ENCODE results near the gene GLDC. TPM values are rescaled to one million over a fixed set of nuclear protein-coding genes. Genes with fewer than 3 reads are reported as not detected.

Gene GLDC
- total RNA-seq, 4 donors from 2014 or later: 1.1 to 21.6 (median 10.2) TPM

- H3K27ac ChIP-seq: no peak overlapping the region
- H3K36me3 ChIP-seq: no peaks in the 10 kb centered on the region
- intact Hi-C loops (cut with DNase I): loop anchor here (10.0 kb wide), 1 partner anchor 85 kb away; no protein-coding TSS in a partner anchor
- H3K9me3 ChIP-seq: no peaks in the 10 kb centered on the region
- no peak for TF ChIP-seq CTCF (IDR thresholded peaks at IDR 0.05)
- TF ChIP-seq POLR2A (IDR thresholded peaks at IDR 0.05): no peak
- H3K4me3 ChIP-seq: no peak overlapping the region
- no peaks in the 10 kb centered on the region for H3K4me1 ChIP-seq
- no peak for DNase-seq
- WGBS, 2 donors: 80% methylated on average over 6 of the region's 6 CpGs
- H3K27me3 ChIP-seq: peaks cover 0 to 4% (median 0%) of the 10 kb centered on the region in 4 donors
Observed at GRCh38 chr9:6579613-6580012, 65.9 kb downstream of the GLDC start.

DNA sequence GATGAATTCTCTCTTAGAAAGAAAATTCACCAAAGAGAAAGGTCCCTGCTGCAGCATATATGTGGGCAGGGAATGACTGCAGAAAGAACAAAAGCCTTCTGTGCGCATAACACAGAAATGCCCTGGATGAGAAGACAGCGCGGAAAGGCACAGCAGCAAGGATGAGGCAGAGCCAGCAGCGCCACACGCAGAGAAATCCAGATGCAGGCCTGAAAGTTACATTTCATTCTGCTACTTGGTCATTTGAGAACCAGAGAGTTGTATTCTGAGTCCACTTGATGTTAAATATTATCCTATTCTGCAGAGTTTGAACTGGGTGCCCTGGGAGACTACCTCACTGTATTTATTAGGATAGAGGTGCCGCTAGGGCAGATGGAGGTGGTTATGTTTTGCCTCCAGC lies 68.5 kb downstream of the GLDC start:
- intact Hi-C loops (cut with DNase I): no loop called here
- 96% methylated on average over 6 of the region's 6 CpGs for WGBS, 2 donors
- Histone ChIP-seq H3K27ac (no peak overlapping the region), H3K9me3 (no peaks in the 10 kb centered on the region), H3K4me3 (no peak overlapping the region), H3K36me3 (no peaks in the 10 kb centered on the region), H3K4me1 (no peaks in the 10 kb centered on the region), H3K27me3 (peaks cover 0 to 18% (median 2%) of the 10 kb centered on the region in 4 donors)
- no peak for DNase-seq
- no peak for TF ChIP-seq CTCF (IDR thresholded peaks at IDR 0.05)
- TF ChIP-seq POLR2A (IDR thresholded peaks at IDR 0.05): no peak

DNA sequence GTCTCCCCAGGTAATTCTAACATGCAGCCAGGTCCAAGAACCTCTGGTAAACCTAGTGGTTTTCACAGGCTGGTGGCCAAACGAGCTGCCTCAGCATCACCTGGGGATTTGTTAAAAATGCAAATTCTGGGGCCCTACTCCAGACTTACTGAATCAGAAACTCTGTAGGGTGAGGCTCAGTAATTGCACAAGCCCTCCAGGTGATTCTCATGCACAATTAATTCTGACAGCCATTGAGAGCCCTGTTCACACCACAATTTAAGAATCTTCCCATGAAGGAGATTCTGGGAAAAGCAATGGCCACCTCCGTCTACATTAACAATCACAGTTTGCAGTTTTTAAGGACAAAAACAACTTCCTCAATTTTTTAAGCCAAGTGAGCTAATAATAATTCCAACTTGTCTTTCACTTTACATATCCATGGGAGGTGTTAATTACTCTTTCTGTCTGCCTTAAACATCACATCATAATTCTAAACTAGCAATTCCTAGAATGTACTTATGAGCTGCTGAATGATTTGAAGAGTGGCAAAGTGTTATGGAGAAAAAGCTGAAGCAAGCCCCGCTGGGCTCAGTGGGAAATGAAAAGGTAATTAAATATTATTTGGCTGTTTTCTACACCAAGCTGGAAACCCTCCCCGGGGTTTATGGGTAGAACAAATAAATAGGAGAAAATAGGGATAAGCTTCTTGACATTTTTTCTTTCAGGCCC lies 70.0 kb downstream of the GLDC start:
- Histone ChIP-seq H3K9me3 (no peaks in the 10 kb centered on the region), H3K36me3 (no peaks in the 10 kb centered on the region), H3K4me3 (no peak overlapping the region), H3K27ac (no peak overlapping the region), H3K27me3 (peaks cover 0 to 18% (median 2%) of the 10 kb centered on the region in 4 donors), H3K4me1 (no peaks in the 10 kb centered on the region)
- 56 to 59% methylated on average over 4 of the region's 4 CpGs for WGBS, 2 donors
- intact Hi-C loops (cut with DNase I): no loop called here
- TF ChIP-seq POLR2A (IDR thresholded peaks at IDR 0.05): no peak
- TF ChIP-seq CTCF (IDR thresholded peaks at IDR 0.05): no peak
- no peak for DNase-seq

DNA sequence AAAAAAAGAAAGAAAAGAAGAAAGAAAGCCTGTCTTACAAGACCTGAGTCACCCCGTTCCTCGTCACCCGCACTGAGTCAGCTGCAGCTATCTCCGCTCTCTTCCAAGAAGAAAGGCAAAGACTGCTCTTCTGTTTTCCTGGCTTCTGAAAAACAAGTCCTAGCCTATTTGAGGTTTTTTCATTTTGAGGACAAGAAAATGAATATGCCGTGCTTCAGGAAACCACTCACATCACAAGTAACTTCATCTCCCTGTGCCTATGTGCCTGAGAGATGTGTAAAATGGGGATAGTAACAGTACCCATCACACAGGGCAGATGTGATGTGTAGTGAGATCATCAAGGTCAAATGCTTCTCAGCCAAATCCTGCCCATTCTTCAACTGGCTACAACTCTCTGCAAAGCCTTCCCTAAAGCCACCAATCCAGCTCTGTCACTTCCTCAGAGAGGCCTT lies 78.4 kb downstream of the GLDC start:
- H3K9me3 ChIP-seq: no peaks in the 10 kb centered on the region
- no peaks in the 10 kb centered on the region for H3K36me3 ChIP-seq
- peak overlapping the region; percentile 45 to 78 (median 54) for H3K27ac ChIP-seq
- WGBS, 2 donors: 26 to 57% methylated on average over 5 of the region's 5 CpGs
- H3K27me3 ChIP-seq: no peaks in the 10 kb centered on the region
- intact Hi-C loops (cut with DNase I): loop anchor here (5.0 kb wide), 1 partner anchor 210 kb away; no protein-coding TSS in a partner anchor
- H3K4me1 ChIP-seq: peaks cover 5 to 33% (median 22%) of the 10 kb centered on the region in 3 donors
- no peak overlapping the region for H3K4me3 ChIP-seq
- TF ChIP-seq CTCF (IDR thresholded peaks at IDR 0.05): no peak
- TF ChIP-seq POLR2A (IDR thresholded peaks at IDR 0.05): no peak
- DNase-seq: no peak

GRCh38 chr9:6566409-6567139 lies 79.0 kb downstream of the GLDC start:
- no peaks in the 10 kb centered on the region for H3K36me3 ChIP-seq
- no peaks in the 10 kb centered on the region for H3K27me3 ChIP-seq
- H3K9me3 ChIP-seq: no peaks in the 10 kb centered on the region
- WGBS, 2 donors: 26 to 29% methylated on average over 9 to 10 of the region's 10 CpGs
- no peak overlapping the region for H3K4me3 ChIP-seq
- DNase-seq: no peak
- peak overlapping the region; percentile 39 to 78 (median 54) for H3K27ac ChIP-seq
- H3K4me1 ChIP-seq: peaks cover 5 to 33% (median 22%) of the 10 kb centered on the region in 3 donors
- intact Hi-C loops (cut with DNase I): loop anchor here (5.0 kb wide), 1 partner anchor 209 kb away; no protein-coding TSS in a partner anchor
- TF ChIP-seq POLR2A (IDR thresholded peaks at IDR 0.05) (no peak), CTCF (IDR thresholded peaks at IDR 0.05) (no peak)
